MCF 10A (cell line): ENCODE results near the gene ASTN1. TPM values are rescaled to one million over a fixed set of nuclear protein-coding genes. Genes with fewer than 3 reads are reported as not detected.

Experiments
- BruUV-seq: library from RNA; stranded (reverse); fragments of 400-500 nt; replicated peaks from 2 replicates; lab custom pipeline; 2021; lab: Mats Ljungman, UMichigan
- CTCF ChIA-PET: fragments of 300-600 bp; sonication (Branson Sonifier 250); formaldehyde crosslinking; extraction: SDS; loops from one replicate; lab custom pipeline; 2021; ENCODE audit warnings: antibody characterized with exemption, inconsistent platforms; lab: Yijun Ruan, JAX
- POLR2A ChIA-PET: fragments of 300-600, 350-650 bp; sonication (Branson Sonifier 250); formaldehyde crosslinking; extraction: SDS; loops from one replicate; lab custom pipeline; 2020; ENCODE audit warnings: antibody characterized with exemption, inconsistent platforms; lab: Yijun Ruan, JAX
- DNase-seq: peaks from one replicate; pipeline ENCODE4 v3.0.0-alpha.2; 2018; ENCODE audit not compliant: unreplicated experiment
- H3K27ac Mint-ChIP-seq: one replicate; pipeline ENCODE4 v1.8.0; 2022; ENCODE audit warnings: mild to moderate bottlenecking, low read depth, mixed read lengths; ENCODE audit not compliant: unreplicated experiment
- H3K27me3 Mint-ChIP-seq: one replicate; pipeline ENCODE4 v1.8.0; 2022; ENCODE audit warnings: mixed read lengths; ENCODE audit not compliant: insufficient read depth, unreplicated experiment
- H3K36me3 Mint-ChIP-seq: one replicate; pipeline ENCODE4 v1.8.0; 2022; ENCODE audit warnings: mild to moderate bottlenecking, moderate library complexity, mixed read lengths; ENCODE audit not compliant: insufficient read depth, unreplicated experiment
- H3K4me1 Mint-ChIP-seq: one replicate; pipeline ENCODE4 v1.8.0; 2022; ENCODE audit warnings: mixed read lengths; ENCODE audit not compliant: insufficient read depth, unreplicated experiment
- H3K4me3 Mint-ChIP-seq: one replicate; pipeline ENCODE4 v1.8.0; 2022; ENCODE audit warnings: mild to moderate bottlenecking, moderate library complexity, mixed read lengths; ENCODE audit not compliant: unreplicated experiment
- H3K9me3 Mint-ChIP-seq: one replicate; pipeline ENCODE4 v1.8.0; 2022; ENCODE audit warnings: mixed read lengths; ENCODE audit not compliant: unreplicated experiment
- CTCF ChIP-seq: fragments of 200-600 bp; IDR thresholded peaks from one replicate; pipeline ENCODE4 v1.8.0; 2022; ENCODE audit warnings: antibody characterized with exemption, mild to moderate bottlenecking; ENCODE audit not compliant: unreplicated experiment
- intact Hi-C: fragments of 100-400 bp; cut with micrococcal nuclease; formaldehyde crosslinking; loops from 2 replicates; pipeline ENCODE4 v1.14.1; 2022
- total RNA-seq: library from RNA; stranded (reverse); gene quantifications from 2 replicates; pipeline ENCODE4 v1.2.3, GENCODE V29; 2022

The ASTN1 gene
- total RNA-seq, 1 experiment from 2014 or later = not detected

DNA sequence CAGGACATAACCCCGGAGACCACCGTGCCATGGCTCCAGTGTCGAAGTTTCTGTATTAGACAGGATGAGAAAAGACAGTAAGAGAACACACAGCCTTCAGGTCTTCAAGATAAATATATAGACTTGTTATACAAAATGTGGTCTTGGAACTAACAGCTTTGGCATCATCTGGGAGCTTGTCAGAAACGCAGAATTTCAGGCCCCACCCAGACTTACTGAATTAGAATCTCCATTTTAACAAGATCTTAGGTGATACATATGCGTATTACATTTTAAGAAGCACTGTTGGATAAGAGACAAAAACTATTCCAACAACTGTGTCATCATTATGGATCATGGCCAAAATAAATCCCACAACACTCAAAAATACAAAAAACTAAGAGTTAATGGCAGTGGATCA, 239.3 kb downstream of the ASTN1 start:
- POLR2A ChIA-PET = no interaction called here
- no peaks in the 10 kb centered on the region for H3K36me3 Mint-ChIP-seq
- no TSS peak for BruUV-seq
- H3K9me3 Mint-ChIP-seq = no peaks in the 10 kb centered on the region
- no peak overlapping the region for H3K27ac Mint-ChIP-seq
- DNase-seq = no peak
- H3K4me3 Mint-ChIP-seq = no peak overlapping the region
- intact Hi-C loops = no loop called here
- CTCF ChIA-PET = interaction anchor here (0.6 to 2.2 kb wide), 3 partner anchors 27 to 330 kb away, joined by 3 to 10 read pairs (median 4); no protein-coding TSS in a partner anchor
- TF ChIP-seq CTCF = no peak
- no peaks in the 10 kb centered on the region for H3K4me1 Mint-ChIP-seq
- peaks cover 50% of the 10 kb centered on the region for H3K27me3 Mint-ChIP-seq

DNA sequence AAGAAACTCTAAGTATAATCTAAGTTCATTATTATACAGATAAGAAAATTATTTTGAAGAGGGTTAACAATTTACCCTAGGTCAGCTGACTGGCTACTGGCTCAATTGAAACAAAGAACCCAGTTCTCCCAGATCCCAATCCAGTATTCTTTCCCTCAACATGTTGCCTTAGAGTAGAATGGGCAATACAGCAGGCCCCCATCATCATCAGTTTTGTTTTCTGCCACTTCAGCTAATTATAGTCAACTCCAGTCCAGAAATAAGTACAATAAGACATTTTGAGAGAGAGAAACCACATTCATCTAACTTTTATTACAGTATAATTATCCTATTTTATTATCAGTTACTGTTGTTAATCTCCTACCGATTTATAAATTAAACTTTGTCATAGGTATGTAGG, 241.2 kb downstream of the ASTN1 start:
- Mint-ChIP-seq H3K4me1 (no peaks in the 10 kb centered on the region), H3K9me3 (no peaks in the 10 kb centered on the region), H3K27ac (no peak overlapping the region), H3K27me3 (peaks cover 42% of the 10 kb centered on the region), H3K4me3 (no peak overlapping the region), H3K36me3 (no peaks in the 10 kb centered on the region)
- no TSS peak for BruUV-seq
- CTCF ChIA-PET = interaction anchor here (2.2 kb wide), 1 partner anchor 27 kb away, joined by 10 read pairs; no protein-coding TSS in a partner anchor
- no peak for TF ChIP-seq CTCF
- intact Hi-C loops = no loop called here
- no peak for DNase-seq
- POLR2A ChIA-PET = no interaction called here

- no TSS peak for BruUV-seq
- no peaks in the 10 kb centered on the region for H3K36me3 Mint-ChIP-seq
- no peaks in the 10 kb centered on the region for H3K9me3 Mint-ChIP-seq
- TF ChIP-seq CTCF = no peak
- H3K27me3 Mint-ChIP-seq = peaks cover 26% of the 10 kb centered on the region
- H3K4me1 Mint-ChIP-seq = no peaks in the 10 kb centered on the region
- no peak overlapping the region for H3K4me3 Mint-ChIP-seq
- DNase-seq = no peak
- intact Hi-C loops = no loop called here
- ChIA-PET POLR2A (no interaction called here), CTCF (interaction anchor here (0.7 to 1.5 kb wide), 4 partner anchors 10 to 436 kb away, joined by 3 to 6 read pairs (median 3); no protein-coding TSS in a partner anchor)
- no peak overlapping the region for H3K27ac Mint-ChIP-seq
Measured at GRCh38 chr1:176919386-176920378, 244.8 kb downstream of the ASTN1 start.

DNA sequence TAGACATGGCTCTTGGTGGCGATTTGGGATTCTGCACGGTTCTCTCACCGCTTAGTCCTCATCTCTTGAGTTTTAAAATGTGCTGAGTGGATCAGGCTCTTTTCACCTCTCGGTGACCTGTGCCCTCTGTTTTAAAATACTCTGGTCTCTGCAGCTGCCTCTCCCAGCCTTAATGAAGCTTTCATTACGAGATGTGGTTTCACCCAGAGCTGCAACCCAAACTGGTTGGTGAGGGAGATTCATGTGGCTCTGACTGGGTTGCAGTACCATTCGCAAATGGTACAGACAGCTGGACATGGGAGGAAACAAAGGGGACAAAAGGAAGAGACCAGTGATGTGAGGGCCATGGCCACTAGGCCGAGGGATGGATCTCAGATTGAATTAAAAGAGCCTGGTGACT, 258.9 kb downstream of the ASTN1 start:
- Mint-ChIP-seq H3K27me3 (peaks cover 59% of the 10 kb centered on the region), H3K9me3 (no peaks in the 10 kb centered on the region), H3K4me3 (no peak overlapping the region), H3K27ac (no peak overlapping the region), H3K36me3 (no peaks in the 10 kb centered on the region), H3K4me1 (peaks cover 7% of the 10 kb centered on the region)
- no TSS peak for BruUV-seq
- DNase-seq = no peak
- no peak for TF ChIP-seq CTCF
- POLR2A ChIA-PET = no interaction called here
- CTCF ChIA-PET = interaction anchor here (0.6 to 9.1 kb wide), 10 partner anchors 7 to 1041 kb away, joined by 3 to 87 read pairs (median 6); no protein-coding TSS in a partner anchor
- intact Hi-C loops = no loop called here
